ENCODE measurements around the gene MPIG6B.

Gene MPIG6B

GRCh38 chr6:31712296-31712695 lies 10.9 kb upstream of the MPIG6B start:
- TF ChIP-seq CTCF (IDR thresholded peaks at IDR 0.05), result no peak; the same call in 1 of the 2 replicates

GRCh38 chr6:31713465-31713864 lies 9.7 kb upstream of the MPIG6B start:
- TF ChIP-seq CTCF (IDR thresholded peaks at IDR 0.05), result no peak

GRCh38 chr6:31713991-31714684 lies 9.0 kb upstream of the MPIG6B start:
- TF ChIP-seq CTCF (IDR thresholded peaks at IDR 0.05), result no peak

GRCh38 chr6:31715022-31715958 lies 7.9 kb upstream of the MPIG6B start, which contains the start of gene LY6G6D:
LY6G6D (plus strand) TSS chr6:31715348; CDS start chr6:31715356, 8 bp downstream.
- TF ChIP-seq CTCF (IDR thresholded peaks at IDR 0.05), result no peak

GRCh38 chr6:31717499-31718222 lies 5.5 kb upstream of the MPIG6B start:
- TF ChIP-seq CTCF (IDR thresholded peaks at IDR 0.05), result no peak

GRCh38 chr6:31718265-31718664 lies 4.9 kb upstream of the MPIG6B start:
- no peak for TF ChIP-seq CTCF (IDR thresholded peaks at IDR 0.05)

GRCh38 chr6:31719001-31719400 lies 4.2 kb upstream of the MPIG6B start:
- TF ChIP-seq CTCF (IDR thresholded peaks at IDR 0.05), result no peak

Measured in LNCAP (cell line).